ENCODE results near the gene SC5D. TPM values are rescaled to one million over a fixed set of nuclear protein-coding genes. Genes with fewer than 3 reads are reported as not detected.

Gene SC5D
- total RNA-seq, 1 donor from 2014 or later = 40.4 TPM

DNA sequence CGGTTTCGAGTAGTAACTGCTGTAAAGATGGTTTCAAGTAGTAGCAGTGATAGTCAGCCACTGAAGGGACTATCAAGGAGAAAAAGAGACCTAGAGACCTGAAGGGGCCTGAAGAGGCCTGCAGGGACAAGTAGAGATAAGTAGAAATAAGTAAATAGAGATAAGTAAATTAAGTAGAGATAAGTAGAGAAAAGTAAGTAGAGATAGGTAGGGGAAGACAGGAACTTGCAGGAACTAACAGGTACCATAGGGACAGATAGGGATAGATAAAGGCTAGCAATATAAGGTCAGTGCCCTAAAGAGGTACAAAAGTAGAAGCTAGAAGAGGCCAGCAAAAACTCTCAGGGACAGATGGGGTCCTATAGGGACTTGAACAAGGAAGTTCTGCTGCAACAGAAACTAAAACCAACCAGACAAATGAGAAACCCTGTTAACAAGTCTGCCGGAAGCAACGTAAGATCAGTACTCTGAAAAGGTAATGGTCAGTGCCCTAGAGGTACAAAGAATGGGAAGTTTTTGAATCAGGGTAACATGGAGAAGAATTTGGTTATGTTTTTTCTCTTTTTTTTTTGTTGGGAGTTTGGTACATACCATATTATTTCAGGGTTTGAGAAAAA, 9.6 kb upstream of the SC5D start:
- no peak overlapping the region for H3K4me3 Mint-ChIP-seq
- ATAC-seq (ENCODE audit: low read depth) (peak; percentile 50), DNase-seq (no peak)
- ChIA-PET POLR2A (no interaction called here), CTCF (no interaction called here)
- H3K27me3 Mint-ChIP-seq = peaks cover 11% of the 10 kb centered on the region
- TF ChIP-seq, protein P1, sequence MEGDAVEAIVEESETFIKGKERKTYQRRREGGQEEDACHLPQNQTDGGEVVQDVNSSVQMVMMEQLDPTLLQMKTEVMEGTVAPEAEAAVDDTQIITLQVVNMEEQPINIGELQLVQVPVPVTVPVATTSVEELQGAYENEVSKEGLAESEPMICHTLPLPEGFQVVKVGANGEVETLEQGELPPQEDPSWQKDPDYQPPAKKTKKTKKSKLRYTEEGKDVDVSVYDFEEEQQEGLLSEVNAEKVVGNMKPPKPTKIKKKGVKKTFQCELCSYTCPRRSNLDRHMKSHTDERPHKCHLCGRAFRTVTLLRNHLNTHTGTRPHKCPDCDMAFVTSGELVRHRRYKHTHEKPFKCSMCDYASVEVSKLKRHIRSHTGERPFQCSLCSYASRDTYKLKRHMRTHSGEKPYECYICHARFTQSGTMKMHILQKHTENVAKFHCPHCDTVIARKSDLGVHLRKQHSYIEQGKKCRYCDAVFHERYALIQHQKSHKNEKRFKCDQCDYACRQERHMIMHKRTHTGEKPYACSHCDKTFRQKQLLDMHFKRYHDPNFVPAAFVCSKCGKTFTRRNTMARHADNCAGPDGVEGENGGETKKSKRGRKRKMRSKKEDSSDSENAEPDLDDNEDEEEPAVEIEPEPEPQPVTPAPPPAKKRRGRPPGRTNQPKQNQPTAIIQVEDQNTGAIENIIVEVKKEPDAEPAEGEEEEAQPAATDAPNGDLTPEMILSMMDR (IDR thresholded peaks at IDR 0.05) = no peak
- intact Hi-C loops (cut with micrococcal nuclease) = loop anchor here (1.0 kb wide), 1 partner anchor 9 kb away; the partner anchor contains the start of gene SC5D
- H3K9me3 Mint-ChIP-seq = no peaks in the 10 kb centered on the region
- H3K27ac Mint-ChIP-seq = peak overlapping the region; percentile 50
- H3K36me3 Mint-ChIP-seq (ENCODE audit: low read depth) = no peaks in the 10 kb centered on the region
- peaks cover 8% of the 10 kb centered on the region for H3K4me1 Mint-ChIP-seq

DNA sequence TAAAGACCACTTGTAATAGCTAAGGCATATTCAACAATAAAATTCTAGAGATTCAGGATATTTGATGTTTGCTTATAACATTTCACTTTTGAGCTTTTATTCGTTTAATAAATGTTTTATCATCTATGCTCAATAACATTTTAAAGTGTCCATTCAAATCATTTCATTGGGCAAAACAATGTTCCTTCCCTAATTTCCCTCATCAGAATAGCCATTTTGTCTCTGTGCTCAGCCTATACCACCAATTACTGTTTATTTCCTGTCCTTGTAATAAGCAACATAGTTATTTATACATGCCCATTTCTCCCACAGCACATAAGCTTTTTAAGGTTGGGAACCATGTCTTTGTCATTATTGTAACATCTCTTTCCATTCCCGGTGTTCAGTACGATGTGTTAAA, 1.3 kb upstream of the SC5D start:
- POLR2A ChIA-PET = interaction anchor here (0.6 to 2.9 kb wide), 16 partner anchors 9 to 1999 kb away, joined by 3 to 9 read pairs (median 6); partner anchors contain the start of genes HSPA8 and SORL1-AS1
- no peak overlapping the region for H3K27ac Mint-ChIP-seq
- CTCF ChIA-PET = interaction anchor here (0.9 to 1.1 kb wide), 2 partner anchors 41 to 300 kb away, joined by 3 to 5 read pairs; no protein-coding TSS in a partner anchor
- H3K4me3 Mint-ChIP-seq = peak overlapping the region; percentile 8
- intact Hi-C loops (cut with micrococcal nuclease) = loop anchor here (5.0 kb wide), 1 partner anchor 954 kb away; the partner anchor contains the start of gene ARHGEF12
- no peaks in the 10 kb centered on the region for H3K27me3 Mint-ChIP-seq
- DNase-seq (no peak), ATAC-seq (ENCODE audit: low read depth) (no peak)
- TF ChIP-seq, protein P1 (IDR thresholded peaks at IDR 0.05) = no peak
- H3K9me3 Mint-ChIP-seq = no peaks in the 10 kb centered on the region
- peaks cover 25% of the 10 kb centered on the region for H3K36me3 Mint-ChIP-seq (ENCODE audit: low read depth)
- peaks cover 42% of the 10 kb centered on the region for H3K4me1 Mint-ChIP-seq

DNA sequence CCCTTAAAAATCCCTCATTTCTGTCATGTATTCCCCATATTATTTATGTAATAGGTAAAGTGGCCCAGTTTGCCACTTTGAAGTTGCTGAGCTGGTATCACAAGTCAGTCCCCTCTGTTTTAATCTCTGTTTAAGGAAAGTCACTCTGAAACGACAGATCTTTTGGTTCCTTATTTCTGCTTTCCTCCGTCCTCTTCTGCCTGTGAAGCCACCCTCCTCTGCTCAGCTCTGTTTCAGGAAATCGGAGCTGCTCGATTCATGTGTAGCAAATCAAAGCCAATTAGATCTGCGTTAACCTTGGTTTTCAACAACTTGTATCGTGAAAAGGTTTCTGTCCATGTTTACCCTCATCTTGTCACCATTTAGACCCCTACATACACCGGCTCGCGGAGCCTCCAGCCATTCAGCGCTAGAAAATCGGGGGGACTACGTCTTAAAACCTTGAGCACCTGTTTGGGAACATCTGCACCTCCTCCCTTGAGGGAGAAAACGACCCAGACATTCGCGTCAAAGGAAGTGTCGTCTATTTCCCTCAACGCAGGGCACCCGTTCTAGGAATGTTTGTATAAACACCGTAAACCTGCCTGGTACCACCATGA, 576 bp upstream of the SC5D start:
- CTCF ChIA-PET = interaction anchor here (0.7 to 1.1 kb wide), 3 partner anchors 42 to 299 kb away, joined by 3 to 5 read pairs (median 3); no protein-coding TSS in a partner anchor
- ATAC-seq (ENCODE audit: low read depth) = peak; percentile 52
- Mint-ChIP-seq H3K4me1 (peaks cover 46% of the 10 kb centered on the region), H3K9me3 (no peaks in the 10 kb centered on the region), H3K27ac (peak overlapping the region; percentile 97), H3K36me3 (ENCODE audit: low read depth) (peaks cover 30% of the 10 kb centered on the region), H3K27me3 (no peaks in the 10 kb centered on the region), H3K4me3 (peak overlapping the region; percentile 94)
- TF ChIP-seq, protein P1 (IDR thresholded peaks at IDR 0.05) = no peak
- intact Hi-C loops (cut with micrococcal nuclease) = loop anchor here (1.0 to 5.0 kb wide), 11 partner anchors 9 to 1770 kb away; partner anchors contain the start of genes ARHGEF12, HSPA8, SORL1 and SORL1-AS1
- no peak for DNase-seq
- POLR2A ChIA-PET = interaction anchor here (0.6 to 2.9 kb wide), 29 partner anchors 8 to 2000 kb away, joined by 3 to 9 read pairs (median 4); partner anchors contain the start of genes HSPA8 and SORL1-AS1

DNA sequence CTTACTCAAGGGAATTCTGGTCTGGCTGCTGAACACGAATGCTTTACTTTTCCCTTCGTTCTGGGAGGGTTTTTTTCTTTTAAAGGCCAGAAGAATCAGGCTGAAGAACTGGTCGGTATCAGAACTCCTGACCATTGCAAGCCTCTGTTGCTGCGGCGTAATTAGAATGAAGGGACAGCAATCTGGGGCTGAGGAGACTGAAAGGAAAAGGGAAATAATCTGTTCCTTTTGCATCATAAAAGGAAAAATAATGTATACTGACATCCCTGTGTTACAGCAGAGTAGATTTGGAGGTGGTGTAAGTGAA, 670 bp downstream of the SC5D start:
- no peak for DNase-seq
- TF ChIP-seq, protein P1 (IDR thresholded peaks at IDR 0.05) = no peak
- ChIA-PET POLR2A (interaction anchor here (2.9 kb wide), 1 partner anchor 297 kb away, joined by 9 read pairs; no protein-coding TSS in a partner anchor), CTCF (no interaction called here)
- ATAC-seq (ENCODE audit: low read depth) = no peak
- Mint-ChIP-seq H3K27me3 (no peaks in the 10 kb centered on the region), H3K27ac (peak overlapping the region; percentile 97), H3K4me1 (peaks cover 50% of the 10 kb centered on the region), H3K36me3 (ENCODE audit: low read depth) (peaks cover 36% of the 10 kb centered on the region), H3K4me3 (peak overlapping the region; percentile 94), H3K9me3 (no peaks in the 10 kb centered on the region)
- intact Hi-C loops (cut with micrococcal nuclease) = loop anchor here (2.0 to 5.0 kb wide), 3 partner anchors 16 to 1452 kb away; partner anchors contain the start of gene ARHGEF12
